HEK293 (cell line): ENCODE measurements around the gene PHRF1.

Experiments used
- GLI4 ChIP-seq: fragments of 450-650 bp; formaldehyde crosslinking; IDR thresholded peaks from 2 replicates; pipeline ENCODE4 v1.5.1; 2016; ENCODE audit warnings: missing biosample characterization, missing genetic modification characterization
- PRDM1 ChIP-seq: fragments of 450-650 bp; formaldehyde crosslinking; IDR thresholded peaks from 2 replicates; pipeline ENCODE4; 2016; ENCODE audit warnings: missing biosample characterization, missing genetic modification characterization
- ZNF138 ChIP-seq: fragments of 450-650 bp; formaldehyde crosslinking; IDR thresholded peaks from 2 replicates; pipeline ENCODE4 v1.5.1; 2016; ENCODE audit warnings: missing biosample characterization, missing genetic modification characterization, borderline replicate concordance
- ZNF16 ChIP-seq: fragments of 450-650 bp; formaldehyde crosslinking; IDR thresholded peaks from 2 replicates; pipeline ENCODE4 v1.5.1; 2016; ENCODE audit warnings: low read depth, missing biosample characterization, missing genetic modification characterization
- ZNF274 ChIP-seq, 2 experiments: fragments of 200-500 bp in 1 of 2; fragments of 450-650 bp in 1 of 2; sonication (Bioruptor generic) in 1 of 2; formaldehyde crosslinking in 1 of 2; IDR thresholded peaks; 2 replicates each; pipeline versions ENCODE4 v1.5.1 to v1.6.1; 2014 to 2016; ENCODE audit warnings: borderline replicate concordance in 1 of 2, inconsistent platforms in 1 of 2, low read length in 1 of 2, missing biosample characterization in 1 of 2, missing genetic modification characterization in 1 of 2
- ZNF394 ChIP-seq: fragments of 450-650 bp; formaldehyde crosslinking; IDR thresholded peaks from 2 replicates; pipeline ENCODE4 v1.5.1; 2016; ENCODE audit warnings: missing biosample characterization, missing genetic modification characterization, mild to moderate bottlenecking, moderate library complexity, borderline replicate concordance
- ZNF571 ChIP-seq: fragments of 450-650 bp; formaldehyde crosslinking; IDR thresholded peaks from 2 replicates; pipeline ENCODE4 v1.5.0; 2017; ENCODE audit warnings: missing biosample characterization, missing genetic modification characterization
- ZNF701 ChIP-seq: fragments of 450-650 bp; formaldehyde crosslinking; IDR thresholded peaks from 2 replicates; pipeline ENCODE4 v1.5.1; 2016; ENCODE audit warnings: missing biosample characterization, missing genetic modification characterization
- TF ChIP-seq, protein P1 (sequence below): fragments of 450-650 bp; formaldehyde crosslinking; IDR thresholded peaks from 2 replicates; pipeline ENCODE4 v1.5.1; 2016; ENCODE audit warnings: missing biosample characterization, missing genetic modification characterization
- TF ChIP-seq, protein P2 (sequence below): fragments of 450-650 bp; formaldehyde crosslinking; IDR thresholded peaks from 2 replicates; pipeline ENCODE4 v1.5.1; 2016; ENCODE audit warnings: missing biosample characterization, missing genetic modification characterization
- TF ChIP-seq, protein P3 (sequence below): fragments of 450-650 bp; formaldehyde crosslinking; IDR thresholded peaks from 2 replicates; pipeline ENCODE4 v1.5.1; 2016; ENCODE audit warnings: missing biosample characterization, missing genetic modification characterization, low read depth

DNA sequence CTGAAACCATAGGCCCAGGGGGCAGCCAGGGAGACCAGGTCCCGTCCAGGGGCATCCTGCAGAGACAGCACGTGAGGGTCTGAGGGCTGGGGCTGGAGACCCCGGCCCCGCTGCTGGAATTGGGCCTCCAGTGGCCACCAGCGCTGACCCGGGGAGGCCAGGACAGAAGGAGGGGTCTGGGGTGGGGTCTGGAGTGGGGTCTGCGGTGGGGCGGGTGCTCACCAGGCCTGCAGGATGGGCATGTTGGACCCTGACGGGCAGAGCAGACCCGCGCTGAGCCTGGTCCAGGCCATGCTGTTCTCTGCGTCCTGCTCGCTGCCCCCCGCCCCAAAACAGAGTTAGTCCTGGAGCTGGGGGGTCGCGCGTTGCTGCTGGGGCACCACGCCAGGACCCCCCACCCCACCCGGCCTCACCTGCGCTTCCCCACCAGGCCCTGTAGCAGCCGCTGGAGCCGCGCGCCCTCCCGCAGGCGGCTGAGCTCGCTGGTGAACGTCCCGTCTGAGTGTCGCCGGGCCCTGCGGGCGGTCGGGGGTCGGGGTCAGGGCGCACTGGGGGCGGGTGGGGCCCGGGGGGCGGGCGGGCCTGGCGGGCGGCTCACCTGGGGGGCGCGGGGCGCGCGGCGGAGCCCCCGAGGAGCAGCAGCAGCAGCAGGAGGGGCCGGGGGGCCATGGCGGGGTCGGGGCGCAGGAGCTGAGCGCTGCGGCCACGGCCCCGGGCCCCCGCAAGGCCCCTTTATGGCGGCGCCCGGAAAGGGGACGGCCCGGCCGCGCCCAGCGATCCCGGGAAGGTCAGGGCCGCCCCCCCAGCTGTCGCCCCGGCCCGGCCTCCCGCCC is 50.4 kb downstream of the PHRF1 start, which contains the start of gene SCT:
- TF ChIP-seq ZNF701 (tag by site-specific recombination) (no peak), GLI4 (tag by site-specific recombination) (no peak), ZNF571 (tag by site-specific recombination) (no peak), PRDM1 (tag by site-specific recombination) (no peak), ZNF16 (tag by site-specific recombination) (no peak), ZNF274 (IDR thresholded peaks at IDR 0.05; ENCODE audit: low read length) (no peak), ZNF274 (tag by site-specific recombination; IDR thresholded peaks at IDR 0.05; ENCODE audit: borderline replicate concordance) (no peak), ZNF394 (no peak), ZNF138 (no peak)
- TF ChIP-seq, protein P1, sequence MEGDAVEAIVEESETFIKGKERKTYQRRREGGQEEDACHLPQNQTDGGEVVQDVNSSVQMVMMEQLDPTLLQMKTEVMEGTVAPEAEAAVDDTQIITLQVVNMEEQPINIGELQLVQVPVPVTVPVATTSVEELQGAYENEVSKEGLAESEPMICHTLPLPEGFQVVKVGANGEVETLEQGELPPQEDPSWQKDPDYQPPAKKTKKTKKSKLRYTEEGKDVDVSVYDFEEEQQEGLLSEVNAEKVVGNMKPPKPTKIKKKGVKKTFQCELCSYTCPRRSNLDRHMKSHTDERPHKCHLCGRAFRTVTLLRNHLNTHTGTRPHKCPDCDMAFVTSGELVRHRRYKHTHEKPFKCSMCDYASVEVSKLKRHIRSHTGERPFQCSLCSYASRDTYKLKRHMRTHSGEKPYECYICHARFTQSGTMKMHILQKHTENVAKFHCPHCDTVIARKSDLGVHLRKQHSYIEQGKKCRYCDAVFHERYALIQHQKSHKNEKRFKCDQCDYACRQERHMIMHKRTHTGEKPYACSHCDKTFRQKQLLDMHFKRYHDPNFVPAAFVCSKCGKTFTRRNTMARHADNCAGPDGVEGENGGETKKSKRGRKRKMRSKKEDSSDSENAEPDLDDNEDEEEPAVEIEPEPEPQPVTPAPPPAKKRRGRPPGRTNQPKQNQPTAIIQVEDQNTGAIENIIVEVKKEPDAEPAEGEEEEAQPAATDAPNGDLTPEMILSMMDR (tag by site-specific recombination) = no peak
- TF ChIP-seq, protein P2, sequence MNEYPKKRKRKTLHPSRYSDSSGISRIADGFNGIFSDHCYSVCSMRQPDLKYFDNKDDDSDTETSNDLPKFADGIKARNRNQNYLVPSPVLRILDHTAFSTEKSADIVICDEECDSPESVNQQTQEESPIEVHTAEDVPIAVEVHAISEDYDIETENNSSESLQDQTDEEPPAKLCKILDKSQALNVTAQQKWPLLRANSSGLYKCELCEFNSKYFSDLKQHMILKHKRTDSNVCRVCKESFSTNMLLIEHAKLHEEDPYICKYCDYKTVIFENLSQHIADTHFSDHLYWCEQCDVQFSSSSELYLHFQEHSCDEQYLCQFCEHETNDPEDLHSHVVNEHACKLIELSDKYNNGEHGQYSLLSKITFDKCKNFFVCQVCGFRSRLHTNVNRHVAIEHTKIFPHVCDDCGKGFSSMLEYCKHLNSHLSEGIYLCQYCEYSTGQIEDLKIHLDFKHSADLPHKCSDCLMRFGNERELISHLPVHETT (tag by site-specific recombination) = no peak
- TF ChIP-seq, protein P3, sequence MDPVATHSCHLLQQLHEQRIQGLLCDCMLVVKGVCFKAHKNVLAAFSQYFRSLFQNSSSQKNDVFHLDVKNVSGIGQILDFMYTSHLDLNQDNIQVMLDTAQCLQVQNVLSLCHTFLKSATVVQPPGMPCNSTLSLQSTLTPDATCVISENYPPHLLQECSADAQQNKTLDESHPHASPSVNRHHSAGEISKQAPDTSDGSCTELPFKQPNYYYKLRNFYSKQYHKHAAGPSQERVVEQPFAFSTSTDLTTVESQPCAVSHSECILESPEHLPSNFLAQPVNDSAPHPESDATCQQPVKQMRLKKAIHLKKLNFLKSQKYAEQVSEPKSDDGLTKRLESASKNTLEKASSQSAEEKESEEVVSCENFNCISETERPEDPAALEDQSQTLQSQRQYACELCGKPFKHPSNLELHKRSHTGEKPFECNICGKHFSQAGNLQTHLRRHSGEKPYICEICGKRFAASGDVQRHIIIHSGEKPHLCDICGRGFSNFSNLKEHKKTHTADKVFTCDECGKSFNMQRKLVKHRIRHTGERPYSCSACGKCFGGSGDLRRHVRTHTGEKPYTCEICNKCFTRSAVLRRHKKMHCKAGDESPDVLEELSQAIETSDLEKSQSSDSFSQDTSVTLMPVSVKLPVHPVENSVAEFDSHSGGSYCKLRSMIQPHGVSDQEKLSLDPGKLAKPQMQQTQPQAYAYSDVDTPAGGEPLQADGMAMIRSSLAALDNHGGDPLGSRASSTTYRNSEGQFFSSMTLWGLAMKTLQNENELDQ (tag by site-specific recombination) = no peak
